ENCODE data around the gene BRMS1. TPM values are rescaled to one million over a fixed set of nuclear protein-coding genes. Genes with fewer than 3 reads are reported as not detected.

The BRMS1 gene
- total RNA-seq, 1 donor from 2014 or later, result 80.5 TPM

- no peak for DNase-seq (ENCODE audit: low read depth, low spot score)
Observed at GRCh38 chr11:66338276-66339161, 6.4 kb downstream of the BRMS1 start.

- no peak for DNase-seq (ENCODE audit: low read depth, low spot score)
Observed at GRCh38 chr11:66337103-66337899, 7.6 kb downstream of the BRMS1 start.

- peak; percentile 70 for DNase-seq (ENCODE audit: low read depth, low spot score)
Observed at GRCh38 chr11:66336234-66337102, 8.4 kb downstream of the BRMS1 start, which contains the start of gene RIN1. Gene RIN1 (minus strand): TSS chr11:66336434. CDS start chr11:66336402, 32 bp downstream.

GRCh38 chr11:66335531-66336233 is 9.2 kb downstream of the BRMS1 start:
- no peak for DNase-seq (ENCODE audit: low read depth, low spot score)

GRCh38 chr11:66334605-66335442 is 10.1 kb downstream of the BRMS1 start:
- DNase-seq (ENCODE audit: low read depth, low spot score), result no peak

GRCh38 chr11:66333896-66334604 is 10.9 kb downstream of the BRMS1 start:
- no peak for DNase-seq (ENCODE audit: low read depth, low spot score)

GRCh38 chr11:66333220-66333877 is 11.6 kb downstream of the BRMS1 start:
- DNase-seq (ENCODE audit: low read depth, low spot score), result no peak

GRCh38 chr11:66332371-66333219 is 12.3 kb downstream of the BRMS1 start:
- no peak for DNase-seq (ENCODE audit: low read depth, low spot score)

- DNase-seq (ENCODE audit: low read depth, low spot score), result no peak
Observed at GRCh38 chr11:66331542-66332370, 13.1 kb downstream of the BRMS1 start.

- DNase-seq (ENCODE audit: low read depth, low spot score), result no peak
Observed at GRCh38 chr11:66330931-66331330, 14.0 kb downstream of the BRMS1 start.

GRCh38 chr11:66329165-66329673 is 15.7 kb downstream of the BRMS1 start:
- no peak for DNase-seq (ENCODE audit: low read depth, low spot score)

- no peak for DNase-seq (ENCODE audit: low read depth, low spot score)
Observed at GRCh38 chr11:66328302-66329144, 16.4 kb downstream of the BRMS1 start.

- no peak for DNase-seq (ENCODE audit: low read depth, low spot score)
Observed at GRCh38 chr11:66328031-66328301, 16.9 kb downstream of the BRMS1 start.

GRCh38 chr11:66327171-66328030 is 17.5 kb downstream of the BRMS1 start:
- DNase-seq (ENCODE audit: low read depth, low spot score), result no peak

Data from pulmonary artery endothelial cell (primary cell).